ENCODE results near the gene JAK1.
A peak's percentile ranks its signal among the peaks of the same experiment; 100 is the strongest.

JAK1 gene

DNA sequence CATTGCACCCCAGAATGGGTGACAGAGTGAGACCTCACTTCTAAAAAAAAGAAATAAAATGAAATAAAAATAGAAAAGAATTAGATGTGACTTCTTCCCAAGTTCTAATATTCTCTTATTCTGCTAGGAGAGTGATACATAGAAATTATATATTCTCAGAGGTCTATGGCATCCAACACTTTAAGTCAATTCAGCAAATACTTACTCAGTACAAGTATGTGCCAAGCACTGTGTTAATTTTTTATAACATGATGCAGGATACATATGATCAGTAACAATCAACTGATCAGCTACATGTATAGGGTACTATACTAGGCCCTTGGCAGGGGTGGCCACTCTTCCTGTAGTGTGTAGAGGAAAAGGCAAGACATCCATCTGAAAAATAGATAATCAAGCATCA lies 13.0 kb upstream of the JAK1 start:
- DNase-seq, result no peak

DNA sequence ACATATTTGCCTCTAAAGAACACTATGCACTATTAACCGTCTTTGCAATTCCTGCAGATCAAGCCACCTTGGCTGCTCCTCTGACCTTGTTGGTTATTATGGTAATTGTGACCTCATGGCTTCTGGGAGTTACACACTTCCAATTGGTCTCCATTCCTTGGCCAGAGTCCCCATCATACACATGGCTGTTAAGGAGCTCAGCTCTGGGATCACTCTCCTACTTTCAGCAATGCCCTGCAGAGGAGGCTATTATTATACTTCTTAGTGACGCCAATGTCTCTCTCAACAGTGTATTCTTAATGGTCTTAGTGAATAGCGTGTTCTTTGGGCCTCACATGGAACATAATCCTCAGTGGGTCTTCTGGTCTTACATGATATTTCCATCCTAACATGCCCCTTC lies 10.0 kb upstream of the JAK1 start:
- DNase-seq, result no peak

DNA sequence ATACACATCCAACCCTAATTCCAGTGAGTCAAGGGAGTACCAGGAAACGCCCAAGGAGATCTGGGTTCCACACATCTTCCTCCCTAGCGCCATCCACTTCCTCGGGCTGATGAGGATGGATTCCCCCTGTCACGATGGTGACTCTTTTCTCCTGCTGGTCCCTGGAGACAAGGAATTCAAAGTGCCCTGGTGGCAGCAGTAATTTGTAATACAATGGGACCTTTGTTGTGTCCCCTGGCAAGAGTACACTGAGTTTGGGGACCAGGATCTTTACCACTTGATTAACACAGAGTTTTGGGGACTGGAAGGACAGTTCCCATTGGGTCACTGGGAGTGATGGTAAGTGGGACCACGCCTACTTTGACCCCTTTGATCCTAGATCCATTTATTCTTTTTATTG lies 9.4 kb upstream of the JAK1 start:
- no peak for DNase-seq

DNA sequence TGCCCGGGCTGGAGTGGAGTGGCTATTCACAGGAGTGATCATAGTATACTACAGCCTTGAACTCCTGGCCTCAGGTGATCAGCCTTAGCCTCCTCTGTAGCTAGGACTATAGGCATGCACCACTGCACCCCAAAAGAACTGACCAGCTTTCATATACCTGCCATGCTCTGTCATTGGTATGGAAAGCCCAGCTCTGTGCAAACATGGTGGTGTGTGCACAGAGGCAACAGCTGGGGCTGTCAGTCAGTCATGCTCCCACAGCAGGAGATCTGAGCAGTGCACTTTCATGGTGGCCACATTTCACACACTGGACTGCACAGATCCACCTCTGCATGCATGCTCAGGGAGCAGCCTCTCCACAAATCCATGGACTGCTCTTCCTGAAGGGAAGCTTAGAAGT lies 8.8 kb upstream of the JAK1 start:
- DNase-seq, result no peak

DNA sequence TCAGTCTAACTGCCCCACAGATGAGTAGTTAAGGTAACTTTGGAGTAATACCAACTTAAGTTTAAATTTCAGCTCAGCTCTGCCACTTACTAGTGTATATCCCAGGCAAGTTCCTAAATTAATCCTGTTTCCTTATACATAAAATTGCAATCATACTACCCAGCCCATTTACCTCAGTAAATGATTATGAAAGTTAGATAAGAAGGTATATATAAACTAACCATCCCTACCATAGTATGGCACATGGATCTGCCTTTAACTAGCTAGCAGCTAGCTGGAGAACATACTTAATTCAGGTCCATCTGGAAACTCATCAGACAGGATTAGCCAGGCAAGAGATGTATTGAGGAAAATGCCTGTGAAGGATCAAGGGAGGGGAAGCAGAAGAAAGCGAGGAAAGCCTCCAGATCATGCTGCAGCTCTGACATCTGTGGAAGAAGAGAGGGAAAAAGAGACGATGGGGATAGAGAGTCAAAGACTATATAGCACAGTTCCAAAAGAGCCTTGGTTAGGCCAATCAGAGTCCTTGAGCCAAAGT lies 8.0 kb upstream of the JAK1 start:
- DNase-seq, result no peak

DNA sequence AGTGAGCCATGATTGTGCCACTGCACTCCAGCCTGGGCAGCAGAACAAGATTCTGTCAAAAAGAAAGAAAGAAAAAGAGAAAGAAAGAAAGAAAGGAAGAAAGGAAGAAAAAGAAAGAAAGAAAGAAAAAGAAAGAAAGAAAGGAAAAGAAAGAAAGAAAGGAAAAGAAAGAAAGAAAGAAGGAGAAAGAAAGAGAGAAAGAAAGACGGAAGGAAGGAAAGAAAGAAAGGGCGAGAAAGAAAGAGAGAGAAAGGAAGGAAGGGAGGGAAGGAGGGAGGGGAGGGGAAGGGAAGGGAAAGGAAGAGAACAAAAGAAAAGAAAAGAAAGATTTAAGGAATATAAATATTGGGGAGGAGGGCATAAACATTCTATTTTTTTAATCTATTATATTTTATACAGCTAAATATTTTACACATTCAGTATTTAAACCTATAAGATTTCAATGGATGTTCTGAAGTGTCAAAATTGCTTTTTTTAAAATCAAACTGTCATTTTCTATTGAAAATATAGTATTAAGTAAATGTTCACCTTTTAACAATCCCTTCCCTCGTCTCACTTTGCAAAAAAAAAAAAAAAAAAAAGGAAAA lies 6.8 kb upstream of the JAK1 start:
- no peak for DNase-seq

DNA sequence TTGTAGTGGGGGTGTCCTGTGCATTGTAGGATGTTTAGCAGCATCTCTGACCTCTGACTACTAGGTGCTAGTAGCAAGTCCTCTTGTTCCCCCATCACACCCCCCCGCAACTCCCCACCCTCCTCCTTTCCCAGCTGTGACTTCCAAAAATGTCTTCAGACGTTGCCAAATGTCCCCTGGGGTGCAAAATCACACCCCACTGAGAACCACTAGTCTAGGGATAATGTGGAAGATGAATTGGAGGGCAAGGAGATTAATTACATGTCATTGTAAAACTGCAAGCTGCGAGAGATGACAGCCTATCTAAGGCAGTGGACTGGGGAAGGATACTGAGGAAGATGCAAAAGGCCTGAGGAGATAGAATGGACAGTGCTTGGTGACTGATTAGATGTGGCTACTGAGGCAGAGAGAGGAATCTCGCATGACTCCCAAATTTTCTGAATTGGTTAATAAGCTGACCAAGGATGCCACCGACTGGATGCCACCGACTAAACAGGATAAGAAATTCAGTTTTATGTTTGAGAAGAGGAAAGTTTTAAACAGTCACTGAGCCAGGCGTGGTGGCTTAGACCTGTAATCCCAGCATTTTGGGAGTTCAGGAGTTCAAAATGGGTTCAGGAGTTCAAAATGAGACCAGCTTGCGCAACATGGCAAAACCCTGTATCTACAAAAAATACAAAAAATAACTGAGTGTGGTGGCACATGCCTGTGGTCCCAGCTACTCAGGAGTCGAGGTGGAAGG lies 3.1 kb upstream of the JAK1 start:
- no peak for DNase-seq

DNA sequence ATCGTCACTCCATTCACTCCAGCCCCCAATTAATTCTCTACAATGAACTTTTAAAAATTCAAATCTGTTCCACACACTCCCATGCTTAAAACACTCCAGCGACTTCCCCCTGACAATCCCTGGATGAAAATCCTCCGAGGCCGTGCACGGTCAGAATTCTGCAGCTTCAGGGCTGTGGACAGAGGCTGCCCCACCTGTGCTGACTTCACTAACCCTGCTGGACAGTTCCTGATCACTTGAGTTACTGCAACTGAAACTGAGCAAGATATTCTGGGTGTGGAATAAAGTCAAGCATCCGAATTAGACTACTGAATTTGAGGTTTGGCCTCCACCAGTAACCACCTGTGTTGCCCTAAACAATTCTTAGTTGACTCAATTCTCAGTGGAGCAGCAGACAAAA lies 1.0 kb upstream of the JAK1 start:
- DNase-seq, result no peak

DNA sequence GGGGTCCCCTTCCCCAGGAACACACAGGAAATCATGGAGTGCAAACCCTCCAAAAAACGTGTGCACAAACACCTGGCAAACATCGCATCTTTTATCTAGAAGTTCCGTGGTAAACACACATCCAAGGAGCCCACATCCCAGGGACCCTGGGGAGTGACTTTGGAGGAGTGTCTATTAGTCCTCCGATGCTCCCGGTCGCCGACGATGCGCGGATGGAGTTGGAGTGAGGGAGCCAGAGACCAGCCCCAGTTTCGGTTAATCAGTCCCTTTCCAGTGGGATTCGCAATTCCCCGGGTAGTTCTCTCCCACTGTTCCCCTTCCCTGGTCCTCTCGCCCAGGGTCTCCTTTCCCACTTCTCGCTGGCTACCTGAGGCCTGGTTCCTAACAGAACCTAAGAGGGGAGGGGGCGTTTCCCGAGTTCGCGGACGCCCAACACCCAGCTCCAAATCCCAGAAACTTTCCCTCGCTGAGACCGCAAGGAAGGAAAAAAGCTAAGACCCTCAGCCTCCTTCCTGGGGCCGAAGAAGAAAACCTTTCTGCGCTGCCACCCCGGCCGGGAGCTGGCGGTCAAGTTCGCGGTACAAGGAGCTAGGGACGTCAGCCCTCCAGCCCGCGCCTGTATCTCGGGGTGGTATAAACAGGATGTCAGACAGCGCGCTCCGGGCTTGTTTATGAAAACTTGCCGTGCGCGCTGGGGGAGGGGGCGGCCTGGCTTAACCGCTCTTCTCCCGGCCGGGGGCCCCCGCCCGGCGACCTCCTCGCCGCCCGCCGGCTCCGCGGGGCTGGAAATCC lies 787 bp downstream of the JAK1 start:
- no peak for DNase-seq

DNA sequence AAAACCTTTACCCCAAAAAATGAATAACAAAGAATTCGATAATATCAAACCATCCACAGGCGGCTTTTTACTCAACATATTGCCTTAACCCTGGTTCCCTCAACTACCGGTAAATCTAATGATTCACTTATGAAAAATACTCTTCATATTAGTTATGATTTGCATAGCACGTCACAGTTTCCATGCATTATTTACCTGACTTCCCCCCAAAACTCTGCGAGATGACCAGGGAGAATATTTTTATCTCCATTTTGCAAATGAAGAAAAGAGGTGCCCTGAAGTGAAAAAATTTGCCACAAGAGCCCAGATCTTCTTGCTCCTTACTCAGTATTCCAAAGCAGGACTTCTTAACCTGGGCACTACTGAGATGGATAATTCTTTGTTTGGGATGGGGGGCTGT lies 2.9 kb downstream of the JAK1 start:
- DNase-seq, result no peak

DNA sequence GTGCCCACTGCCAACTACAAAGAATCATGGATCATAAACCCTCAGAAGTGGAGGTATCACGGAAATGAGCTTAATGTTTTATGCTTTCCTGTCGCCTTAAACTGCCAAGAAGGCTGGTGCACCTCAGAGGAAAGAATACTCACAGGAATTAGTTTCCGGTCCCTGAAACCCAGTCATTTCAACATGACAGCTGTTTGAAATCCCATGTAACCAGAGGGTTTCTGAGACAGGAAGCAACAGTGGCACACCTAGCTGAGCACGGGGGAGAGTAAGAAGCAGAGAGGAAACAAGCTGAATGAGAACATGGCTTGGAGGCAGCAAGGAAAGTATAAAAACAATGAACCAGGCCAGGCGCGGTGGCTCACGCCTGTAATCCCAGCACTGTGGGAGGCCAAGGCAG lies 3.9 kb downstream of the JAK1 start:
- peak; percentile 18 for DNase-seq

DNA sequence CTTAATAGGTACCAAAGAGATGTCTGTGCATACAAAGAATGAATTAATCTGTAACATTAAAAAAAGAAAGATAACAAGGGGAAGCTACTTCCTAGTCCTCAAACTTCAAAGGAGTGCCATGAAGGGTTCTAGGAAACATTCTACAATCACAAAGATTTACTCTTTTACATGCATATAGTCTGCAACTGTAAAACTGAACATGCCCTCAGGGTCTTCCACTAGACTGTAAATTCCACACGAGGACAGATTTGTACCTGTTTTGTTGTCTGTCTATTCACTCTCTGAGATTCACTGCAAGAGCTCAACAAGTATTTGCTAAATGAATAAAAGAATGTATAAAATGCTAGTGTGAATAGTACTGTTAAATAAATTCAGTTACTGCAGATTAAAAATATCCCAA lies 4.4 kb downstream of the JAK1 start:
- DNase-seq, result no peak

DNA sequence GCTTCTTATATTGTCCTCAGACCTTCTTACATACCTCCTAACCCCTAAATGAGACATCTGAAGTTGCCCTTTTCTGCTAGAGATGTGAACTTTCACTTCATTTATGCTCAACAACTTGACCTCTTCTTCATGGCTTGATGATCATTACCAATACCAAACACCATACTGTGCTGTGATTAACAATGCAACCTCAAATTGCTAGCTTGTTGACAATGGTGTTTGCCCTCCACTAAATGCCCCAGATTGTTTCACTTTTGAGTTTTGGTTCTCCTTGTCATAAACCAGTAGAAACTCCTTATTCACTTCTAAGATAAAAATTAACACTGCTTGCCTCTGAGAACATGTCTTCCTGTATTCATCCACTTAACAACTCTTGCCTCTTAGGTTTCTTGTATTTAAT lies 5.6 kb downstream of the JAK1 start:
- no peak for DNase-seq

DNA sequence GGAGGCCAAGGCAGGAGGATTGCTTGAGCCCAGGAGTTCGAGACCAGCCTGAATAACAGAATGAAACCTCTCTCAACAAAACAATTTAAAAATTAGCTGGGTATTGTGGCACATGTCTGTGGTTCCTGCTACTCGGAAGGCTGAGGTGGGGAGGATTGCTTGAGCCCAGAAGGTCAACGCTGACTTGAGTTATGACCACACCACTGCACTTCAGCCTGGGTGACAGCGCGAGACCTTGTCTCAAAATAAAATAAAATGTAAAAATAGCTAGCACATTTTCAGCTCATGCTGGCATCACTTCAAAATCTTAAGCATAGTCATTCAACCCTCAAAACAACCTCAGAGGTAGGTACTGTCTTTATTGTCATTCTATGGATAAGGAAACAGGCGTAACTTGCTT lies 6.4 kb downstream of the JAK1 start:
- no peak for DNase-seq

DNA sequence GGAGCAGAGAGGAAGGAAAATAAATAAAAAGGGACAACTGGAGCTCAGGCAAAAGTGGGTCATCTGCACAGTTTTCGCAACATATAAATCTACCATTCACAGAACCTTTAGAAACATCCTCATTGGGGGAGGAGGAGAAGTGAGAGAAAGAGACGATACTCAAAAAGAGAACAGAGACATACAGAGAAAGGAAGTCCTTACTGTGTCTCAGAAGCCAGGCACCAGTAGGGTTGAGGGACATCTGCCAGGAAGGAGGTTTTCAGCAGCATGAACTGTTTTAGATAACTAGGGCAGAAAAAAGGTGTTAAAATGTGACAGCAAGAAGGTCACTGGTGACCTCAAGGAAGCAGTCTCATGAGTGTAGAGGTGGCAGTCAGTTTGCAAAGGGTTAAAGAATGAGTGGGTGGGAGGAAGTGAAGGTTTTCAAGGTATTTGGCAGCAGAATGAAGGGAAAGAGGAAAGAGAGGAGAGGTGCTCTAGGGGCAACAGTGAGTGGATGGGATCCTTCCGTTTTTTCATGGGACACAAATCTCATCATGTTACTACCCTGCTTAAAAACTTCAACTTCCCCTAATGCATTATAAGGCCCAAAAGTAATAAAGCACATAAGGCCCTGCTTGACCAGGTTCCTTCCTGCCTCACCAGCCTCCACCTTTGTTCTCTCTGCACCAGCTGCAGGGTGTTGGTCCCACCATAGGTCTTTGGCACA lies 9.5 kb downstream of the JAK1 start:
- DNase-seq, result no peak

DNA sequence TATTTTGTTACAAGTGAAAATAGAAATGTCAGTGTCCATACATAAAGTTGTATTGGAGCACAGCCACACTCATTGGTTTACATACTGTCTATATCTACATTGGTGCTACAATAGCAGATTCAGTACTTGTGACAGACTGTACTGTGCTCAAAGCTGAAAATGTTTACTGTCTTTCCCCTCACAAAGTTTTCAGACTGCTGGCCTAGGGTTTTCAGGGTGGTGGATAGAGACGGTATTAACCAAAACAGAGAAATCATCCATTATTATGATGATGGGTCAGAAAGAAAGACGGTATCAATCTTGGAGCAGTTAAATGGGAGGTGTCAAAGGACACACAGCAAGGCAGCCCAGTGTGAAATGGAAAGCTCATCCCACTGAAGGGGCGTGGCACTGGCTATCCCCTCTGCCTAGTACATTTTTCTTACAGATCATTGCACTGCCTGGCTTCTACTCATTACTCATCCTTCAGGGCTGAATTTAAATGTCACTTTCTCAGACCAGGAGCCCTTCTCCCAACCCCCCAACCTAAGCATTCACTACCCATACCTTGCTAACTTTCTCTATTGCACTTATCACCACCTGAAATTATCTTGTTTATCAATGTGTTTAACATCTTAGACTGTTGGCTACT lies 10.2 kb downstream of the JAK1 start:
- no peak for DNase-seq

DNA sequence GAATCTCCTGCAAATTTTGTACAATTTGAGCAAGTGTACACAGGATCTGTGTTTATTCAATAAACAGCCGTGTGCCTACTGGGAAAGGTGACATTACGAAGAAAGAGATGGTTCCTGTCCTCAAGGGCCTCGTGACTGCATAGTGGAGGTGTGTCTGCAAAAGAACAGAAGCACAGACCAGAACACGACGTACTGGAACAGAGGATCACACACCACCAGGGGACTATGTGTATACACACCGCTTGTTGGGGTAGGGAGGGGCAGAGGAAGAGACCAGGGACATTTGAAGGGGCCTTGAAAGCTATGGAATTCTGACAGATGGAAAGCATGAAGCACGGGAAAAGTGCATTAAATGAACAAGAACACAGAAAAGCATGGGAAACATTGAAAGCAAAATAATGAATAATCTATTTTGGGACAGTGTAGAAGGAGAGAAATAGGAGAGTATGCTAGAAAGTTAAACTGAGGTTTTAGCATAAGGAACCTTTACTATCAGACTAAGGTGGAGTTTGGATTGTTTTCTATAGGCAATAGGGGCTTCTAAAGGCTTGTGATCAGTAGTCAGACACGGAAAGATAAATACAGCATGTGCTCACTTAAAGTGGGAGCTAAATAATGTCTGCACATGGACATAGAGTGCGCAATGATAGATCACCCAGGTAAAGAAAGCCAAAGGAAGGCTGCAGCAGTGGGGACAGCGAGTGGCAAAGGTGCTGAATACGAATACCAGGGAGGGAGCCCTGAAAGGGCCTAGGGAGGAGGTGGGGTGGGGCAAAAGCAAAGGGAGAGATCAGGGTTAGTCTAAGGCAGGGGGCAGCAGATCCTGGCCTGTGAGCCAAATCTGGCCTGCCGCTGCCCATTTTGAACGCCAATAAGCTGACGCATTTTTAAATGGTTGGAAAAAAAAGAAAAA lies 11.0 kb downstream of the JAK1 start:
- no peak for DNase-seq

DNA sequence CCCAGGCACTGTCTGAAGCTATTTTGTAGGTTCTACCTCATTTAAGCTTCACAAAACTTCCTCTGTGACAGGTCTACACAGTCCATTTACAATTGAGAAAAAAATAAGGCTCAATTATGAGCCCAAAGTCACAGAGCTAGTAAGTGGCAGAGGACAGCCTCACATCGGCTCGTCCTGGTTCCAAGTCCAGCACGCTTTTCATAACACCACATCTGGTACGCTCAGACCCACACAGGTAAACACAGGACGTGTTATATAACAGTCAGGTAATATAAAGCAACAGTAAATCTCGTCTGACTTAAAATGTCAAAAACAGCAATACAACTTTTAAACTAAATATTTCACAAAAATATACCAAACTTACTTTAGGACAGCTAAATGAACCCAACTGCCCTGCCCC lies 13.1 kb downstream of the JAK1 start:
- DNase-seq, result no peak

DNA sequence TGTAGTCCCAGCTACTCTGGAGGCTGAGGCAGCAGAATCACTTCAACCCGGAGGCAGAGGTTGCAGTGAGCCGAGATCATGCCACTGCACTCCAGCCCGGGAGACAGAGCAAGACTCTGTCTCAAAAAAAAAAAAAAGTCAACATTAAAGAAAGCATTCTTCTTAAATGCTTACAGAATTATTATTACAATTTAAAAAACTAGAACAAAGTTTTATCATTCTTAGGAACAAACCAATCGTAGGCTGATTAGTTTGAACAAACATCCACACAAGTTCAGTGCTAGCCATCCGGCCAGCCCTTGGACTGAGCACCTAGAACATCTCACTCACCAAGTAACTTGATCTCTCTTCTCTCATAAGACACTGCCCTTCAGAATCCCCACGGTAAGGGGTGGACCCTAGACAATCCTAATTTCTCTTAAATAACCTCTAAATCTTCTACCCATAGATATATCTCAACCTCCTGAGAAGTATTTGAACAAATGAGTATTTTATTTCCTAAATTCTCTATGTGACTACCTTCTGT lies 16.0 kb downstream of the JAK1 start:
- no peak for DNase-seq

DNA sequence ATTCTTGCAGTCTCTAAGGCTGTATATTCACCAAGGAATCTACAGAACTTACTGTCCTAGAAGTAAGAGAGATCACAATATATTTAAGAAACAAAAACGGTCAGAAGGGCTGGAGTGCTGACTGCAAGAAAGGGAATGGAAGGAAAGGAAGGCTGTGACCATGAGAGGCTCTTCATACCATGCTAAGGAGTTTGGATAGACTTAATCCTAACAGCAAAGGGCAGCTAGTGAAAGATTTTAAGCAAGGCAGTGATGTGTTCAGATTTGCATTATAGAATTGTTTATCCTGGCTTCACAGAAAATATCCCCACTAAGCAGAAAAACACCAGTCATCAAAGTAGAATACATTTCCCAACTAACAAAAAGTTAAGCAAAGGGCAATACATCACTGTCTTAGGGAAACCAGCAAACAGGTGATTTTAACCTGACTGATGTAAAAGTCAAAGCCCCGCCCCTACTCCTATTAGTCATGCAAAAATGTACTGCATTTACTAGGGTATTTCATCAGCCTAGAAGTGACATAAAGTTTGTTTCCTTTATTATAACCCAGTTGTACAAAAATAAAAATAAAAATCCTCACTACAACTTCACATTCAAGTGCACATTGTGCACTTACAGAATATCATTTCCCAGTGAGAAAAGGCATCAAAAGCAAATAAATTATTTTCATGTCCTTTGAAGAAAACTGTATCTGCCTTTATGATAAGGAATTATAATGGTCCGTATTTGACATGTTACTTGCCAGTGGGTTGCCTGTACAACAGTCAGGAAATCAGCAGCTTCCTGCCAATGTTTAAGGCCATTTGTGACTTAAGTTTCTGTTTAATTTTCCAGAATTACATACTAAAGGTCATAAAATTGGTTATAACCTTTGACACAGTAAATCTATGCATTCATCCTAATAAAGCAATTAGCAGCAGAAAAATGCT lies 17.2 kb downstream of the JAK1 start:
- DNase-seq, result peak; percentile 20

All from GDM1 (cell line).